Fibroblast of pulmonary artery (primary cell): Measurements from ENCODE around the gene PDGFRB.

Source experiments
- DNase-seq: peaks from one replicate; pipeline ENCODE4 v3.0.0-alpha.2; 2010; ENCODE audit warnings: low read depth
- H3K4me3 ChIP-seq: replicated peaks from 2 replicates; pipeline ENCODE4 v1.5.1; 2011; ENCODE audit warnings: low read depth, mild to moderate bottlenecking, control low read depth, low read length, moderate library complexity
- CTCF ChIP-seq: IDR thresholded peaks from 2 replicates; pipeline ENCODE4 v1.5.1; 2011; ENCODE audit warnings: mild to moderate bottlenecking, control low read depth, low read length, inconsistent platforms; ENCODE audit errors: missing control alignments

Gene PDGFRB

GRCh38 chr5:150155258-150156026 is at the start of gene PDGFRB:
Gene PDGFRB (minus strand): TSS chr5:150155845. CDS start chr5:150137047, 18,798 bp downstream.
- no peak for TF ChIP-seq CTCF
- peak; percentile 93 for DNase-seq
- peak within 1 kb of the TSS; percentile 94 for H3K4me3 ChIP-seq

- DNase-seq, result no peak
- H3K4me3 ChIP-seq, result no peak overlapping the region
- TF ChIP-seq CTCF, result no peak
These were observed 48.9 kb upstream of the PDGFRB start for GRCh38 chr5:150204590-150204960.

- TF ChIP-seq CTCF, result no peak
- DNase-seq, result no peak
- H3K4me3 ChIP-seq, result no peak overlapping the region
These were observed 48.4 kb upstream of the PDGFRB start for GRCh38 chr5:150203832-150204589.

- DNase-seq, result no peak
- H3K4me3 ChIP-seq, result no peak overlapping the region
- TF ChIP-seq CTCF, result no peak
These were observed 46.9 kb upstream of the PDGFRB start for GRCh38 chr5:150202501-150202900.

GRCh38 chr5:150197476-150197875 is 41.8 kb upstream of the PDGFRB start:
- TF ChIP-seq CTCF, result no peak
- H3K4me3 ChIP-seq, result no peak overlapping the region
- no peak for DNase-seq

- DNase-seq, result no peak
- no peak overlapping the region for H3K4me3 ChIP-seq
- TF ChIP-seq CTCF, result no peak
These were observed 41.3 kb upstream of the PDGFRB start for GRCh38 chr5:150196986-150197385.
